AG20443 (cell line): Measurements from ENCODE around the gene FGFR2.

Experiments
- DNase-seq: peaks from one replicate; pipeline ENCODE4 v3.0.0; 2012; ENCODE audit warnings: low spot score, mixed read lengths

The FGFR2 gene

GRCh38 chr10:121598263-121599249 lies at the start of gene FGFR2:
TSS of gene FGFR2 (minus strand) at chr10:121598444. CDS start at chr10:121593817, 4,627 bp downstream.
- DNase-seq: peak; percentile 91

- no peak for DNase-seq
Measured at GRCh38 chr10:121647401-121647800, 49.2 kb upstream of the FGFR2 start.

- no peak for DNase-seq
Measured at GRCh38 chr10:121645696-121646095, 47.5 kb upstream of the FGFR2 start.

GRCh38 chr10:121644501-121644900 lies 46.3 kb upstream of the FGFR2 start:
- DNase-seq: no peak

GRCh38 chr10:121640266-121640665 lies 42.0 kb upstream of the FGFR2 start:
- DNase-seq: no peak

- no peak for DNase-seq
Measured at GRCh38 chr10:121639416-121639815, 41.2 kb upstream of the FGFR2 start.

GRCh38 chr10:121637437-121637836 lies 39.2 kb upstream of the FGFR2 start:
- DNase-seq: no peak

GRCh38 chr10:121633056-121633455 lies 34.8 kb upstream of the FGFR2 start:
- no peak for DNase-seq

GRCh38 chr10:121631365-121632029 lies 33.3 kb upstream of the FGFR2 start:
- DNase-seq: no peak

- no peak for DNase-seq
Measured at GRCh38 chr10:121628859-121629258, 30.6 kb upstream of the FGFR2 start.

- DNase-seq: no peak
Measured at GRCh38 chr10:121627876-121628581, 29.8 kb upstream of the FGFR2 start.

- no peak for DNase-seq
Measured at GRCh38 chr10:121624836-121625486, 26.7 kb upstream of the FGFR2 start.

GRCh38 chr10:121618906-121619305 lies 20.7 kb upstream of the FGFR2 start:
- DNase-seq: no peak

- no peak for DNase-seq
Measured at GRCh38 chr10:121617176-121617575, 18.9 kb upstream of the FGFR2 start.

- no peak for DNase-seq
Measured at GRCh38 chr10:121616291-121616690, 18.0 kb upstream of the FGFR2 start.

GRCh38 chr10:121615836-121616235 lies 17.6 kb upstream of the FGFR2 start:
- DNase-seq: no peak

- DNase-seq: no peak
Measured at GRCh38 chr10:121615435-121615793, 17.2 kb upstream of the FGFR2 start.

- DNase-seq: no peak
Measured at GRCh38 chr10:121614613-121615434, 16.6 kb upstream of the FGFR2 start.

- no peak for DNase-seq
Measured at GRCh38 chr10:121613456-121613855, 15.2 kb upstream of the FGFR2 start.

- no peak for DNase-seq
Measured at GRCh38 chr10:121611393-121612159, 13.3 kb upstream of the FGFR2 start.
